ENCODE measurements around the gene DPP7.

DNA sequence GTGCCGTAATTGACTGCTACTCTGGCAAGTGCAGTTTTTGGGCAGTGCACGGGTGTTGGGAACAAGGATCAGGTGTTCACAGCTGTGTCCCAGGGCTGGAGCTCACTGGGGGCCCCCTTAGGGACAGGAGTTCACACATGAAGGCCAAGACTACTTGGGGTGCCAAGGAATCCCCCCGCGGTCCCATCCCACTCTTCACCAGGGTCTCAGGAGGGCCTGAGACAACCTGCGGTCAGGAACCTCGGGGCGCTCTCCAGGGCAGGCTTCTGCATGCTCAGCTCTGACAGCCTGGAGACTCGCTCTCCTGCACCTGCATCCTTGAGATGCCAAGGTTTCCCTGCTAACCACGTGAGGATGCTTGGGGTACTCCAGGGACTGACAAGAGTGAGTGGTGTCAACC lies 30.0 kb downstream of the DPP7 start:
- TF ChIP-seq, protein P1, sequence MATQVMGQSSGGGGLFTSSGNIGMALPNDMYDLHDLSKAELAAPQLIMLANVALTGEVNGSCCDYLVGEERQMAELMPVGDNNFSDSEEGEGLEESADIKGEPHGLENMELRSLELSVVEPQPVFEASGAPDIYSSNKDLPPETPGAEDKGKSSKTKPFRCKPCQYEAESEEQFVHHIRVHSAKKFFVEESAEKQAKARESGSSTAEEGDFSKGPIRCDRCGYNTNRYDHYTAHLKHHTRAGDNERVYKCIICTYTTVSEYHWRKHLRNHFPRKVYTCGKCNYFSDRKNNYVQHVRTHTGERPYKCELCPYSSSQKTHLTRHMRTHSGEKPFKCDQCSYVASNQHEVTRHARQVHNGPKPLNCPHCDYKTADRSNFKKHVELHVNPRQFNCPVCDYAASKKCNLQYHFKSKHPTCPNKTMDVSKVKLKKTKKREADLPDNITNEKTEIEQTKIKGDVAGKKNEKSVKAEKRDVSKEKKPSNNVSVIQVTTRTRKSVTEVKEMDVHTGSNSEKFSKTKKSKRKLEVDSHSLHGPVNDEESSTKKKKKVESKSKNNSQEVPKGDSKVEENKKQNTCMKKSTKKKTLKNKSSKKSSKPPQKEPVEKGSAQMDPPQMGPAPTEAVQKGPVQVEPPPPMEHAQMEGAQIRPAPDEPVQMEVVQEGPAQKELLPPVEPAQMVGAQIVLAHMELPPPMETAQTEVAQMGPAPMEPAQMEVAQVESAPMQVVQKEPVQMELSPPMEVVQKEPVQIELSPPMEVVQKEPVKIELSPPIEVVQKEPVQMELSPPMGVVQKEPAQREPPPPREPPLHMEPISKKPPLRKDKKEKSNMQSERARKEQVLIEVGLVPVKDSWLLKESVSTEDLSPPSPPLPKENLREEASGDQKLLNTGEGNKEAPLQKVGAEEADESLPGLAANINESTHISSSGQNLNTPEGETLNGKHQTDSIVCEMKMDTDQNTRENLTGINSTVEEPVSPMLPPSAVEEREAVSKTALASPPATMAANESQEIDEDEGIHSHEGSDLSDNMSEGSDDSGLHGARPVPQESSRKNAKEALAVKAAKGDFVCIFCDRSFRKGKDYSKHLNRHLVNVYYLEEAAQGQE (IDR thresholded peaks at IDR 0.05; ENCODE audit: insufficient read depth in 1 of 2, low read depth in 2 of 2, low read length in 2 of 2), result no peak
- no peak for TF ChIP-seq POLR2AphosphoS5 (IDR thresholded peaks at IDR 0.05; ENCODE audit: low read depth, low read length)

Data from PFSK-1 (cell line).